AG20443 (cell line): Measurements from ENCODE around the gene BFSP2.
A peak's percentile ranks its signal among the peaks of the same experiment; 100 is the strongest.

Experiments used
- DNase-seq: peaks from one replicate; pipeline ENCODE4 v3.0.0; 2012; ENCODE audit warnings: low spot score, mixed read lengths

The BFSP2 gene

DNA sequence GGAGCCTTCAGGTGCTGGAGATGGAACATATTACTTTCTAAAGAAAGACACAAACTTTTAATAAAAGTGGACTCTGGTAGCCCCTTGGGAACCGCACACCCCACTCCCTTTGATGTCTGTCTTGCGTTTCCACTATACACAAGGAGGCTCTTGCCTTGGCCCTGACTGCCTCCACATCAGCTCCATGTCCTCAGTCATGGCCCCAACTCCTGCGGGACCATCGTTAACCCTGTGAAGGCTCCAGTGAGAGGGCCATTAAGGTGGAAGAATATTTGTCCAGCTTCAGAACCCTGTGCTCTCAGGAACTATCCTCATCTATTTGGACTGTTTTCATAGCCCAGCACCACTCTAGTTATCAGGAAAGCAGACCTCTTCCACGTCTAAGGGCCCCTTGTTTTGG, 16.1 kb upstream of the BFSP2 start:
- DNase-seq, result no peak

- peak; percentile 67 for DNase-seq
Measured at GRCh38 chr3:133384331-133385027, 15.4 kb upstream of the BFSP2 start.

DNA sequence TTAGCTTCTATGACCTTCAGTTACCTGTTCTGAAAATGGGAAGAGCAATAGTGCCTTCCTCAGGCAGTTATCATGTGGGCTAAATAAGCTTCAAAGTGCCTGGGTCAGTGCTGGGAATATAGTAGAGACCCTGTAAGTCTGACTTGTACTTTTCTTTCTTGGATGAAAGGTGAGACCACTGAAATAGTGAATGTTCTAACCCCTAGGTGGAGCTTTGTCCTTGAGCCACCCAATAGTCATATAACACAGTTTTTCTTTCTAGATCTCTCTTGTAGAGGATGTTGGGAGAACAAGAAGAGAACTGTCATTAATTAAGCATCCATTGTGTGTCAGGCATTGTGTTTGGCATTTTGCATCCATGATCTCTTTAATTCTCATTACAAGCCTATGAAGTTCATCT, 13.0 kb upstream of the BFSP2 start:
- DNase-seq, result no peak

- no peak for DNase-seq
Measured at GRCh38 chr3:133387341-133387740, 12.5 kb upstream of the BFSP2 start.

DNA sequence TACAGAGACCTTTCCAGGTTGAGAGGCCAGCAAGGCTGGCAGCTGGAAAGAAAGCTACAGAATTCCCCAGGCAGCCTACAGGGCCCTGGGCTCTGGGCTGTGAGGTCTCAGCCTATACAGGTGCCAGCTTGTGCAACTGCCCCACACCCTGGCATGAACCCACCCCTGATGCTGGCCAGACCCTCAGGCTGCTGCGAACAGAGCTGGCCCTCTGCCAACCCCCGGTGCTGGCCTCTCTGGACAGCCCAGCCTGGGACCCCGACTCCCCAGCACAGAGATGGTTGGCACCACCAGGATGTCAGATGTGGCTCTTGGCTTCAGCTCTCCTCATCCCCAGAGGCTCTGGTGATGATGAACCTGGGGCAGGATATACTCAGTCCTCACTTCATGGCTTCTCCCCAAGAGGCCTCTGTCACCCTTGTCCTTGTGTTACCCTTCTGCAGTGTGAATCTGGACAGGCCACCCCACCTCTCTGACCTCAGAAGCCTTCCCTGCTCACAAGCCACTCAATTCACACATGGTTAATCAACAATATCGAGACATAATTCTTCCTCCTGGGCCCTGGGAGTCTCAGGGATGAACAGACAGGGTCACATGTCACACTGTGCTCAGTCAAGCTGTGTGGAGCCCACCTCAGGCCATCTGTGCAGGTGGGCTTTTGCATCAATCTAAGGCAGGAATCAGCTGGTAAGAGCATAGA, 11.0 kb upstream of the BFSP2 start:
- DNase-seq, result no peak

DNA sequence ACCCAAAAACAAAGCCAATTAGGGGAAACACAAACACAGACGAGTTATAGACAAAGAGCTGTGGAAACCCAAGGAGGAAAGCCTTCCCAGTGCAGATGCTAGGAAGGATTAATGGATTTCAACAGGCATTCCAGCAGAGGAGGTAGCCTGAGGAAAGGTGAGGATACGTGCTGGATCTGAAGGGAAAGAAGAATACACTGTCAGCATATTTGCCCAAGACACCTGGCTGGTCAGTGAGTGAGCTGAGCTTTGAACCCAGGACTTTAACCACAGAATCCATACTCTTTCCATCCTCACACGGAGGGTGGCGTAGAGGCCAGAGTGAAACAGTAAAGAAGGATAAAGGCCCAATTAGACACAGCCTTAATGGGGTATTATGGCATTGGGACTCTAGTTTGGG, 9.1 kb upstream of the BFSP2 start:
- no peak for DNase-seq

DNA sequence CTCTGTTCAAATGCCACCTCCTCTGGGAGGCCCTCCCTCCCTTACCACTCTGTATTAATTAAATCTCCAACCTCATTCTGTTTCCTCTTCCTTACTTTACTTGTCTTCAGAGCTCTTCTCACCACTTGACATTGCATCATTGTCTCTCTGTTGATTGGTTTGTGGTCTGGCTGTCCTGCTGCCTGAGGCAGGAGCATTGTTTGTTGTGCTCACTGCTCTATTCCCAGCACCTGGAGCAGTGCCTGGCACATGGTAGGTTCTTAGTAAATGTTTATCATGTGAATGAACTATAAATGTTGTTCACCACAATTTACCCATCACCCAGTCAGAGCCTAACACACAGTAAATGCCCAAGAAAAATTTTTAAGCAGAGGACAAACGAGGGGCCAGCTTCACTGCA, 6.7 kb upstream of the BFSP2 start:
- no peak for DNase-seq

- peak; percentile 42 for DNase-seq
Measured at GRCh38 chr3:133393691-133394474, 6.0 kb upstream of the BFSP2 start.

DNA sequence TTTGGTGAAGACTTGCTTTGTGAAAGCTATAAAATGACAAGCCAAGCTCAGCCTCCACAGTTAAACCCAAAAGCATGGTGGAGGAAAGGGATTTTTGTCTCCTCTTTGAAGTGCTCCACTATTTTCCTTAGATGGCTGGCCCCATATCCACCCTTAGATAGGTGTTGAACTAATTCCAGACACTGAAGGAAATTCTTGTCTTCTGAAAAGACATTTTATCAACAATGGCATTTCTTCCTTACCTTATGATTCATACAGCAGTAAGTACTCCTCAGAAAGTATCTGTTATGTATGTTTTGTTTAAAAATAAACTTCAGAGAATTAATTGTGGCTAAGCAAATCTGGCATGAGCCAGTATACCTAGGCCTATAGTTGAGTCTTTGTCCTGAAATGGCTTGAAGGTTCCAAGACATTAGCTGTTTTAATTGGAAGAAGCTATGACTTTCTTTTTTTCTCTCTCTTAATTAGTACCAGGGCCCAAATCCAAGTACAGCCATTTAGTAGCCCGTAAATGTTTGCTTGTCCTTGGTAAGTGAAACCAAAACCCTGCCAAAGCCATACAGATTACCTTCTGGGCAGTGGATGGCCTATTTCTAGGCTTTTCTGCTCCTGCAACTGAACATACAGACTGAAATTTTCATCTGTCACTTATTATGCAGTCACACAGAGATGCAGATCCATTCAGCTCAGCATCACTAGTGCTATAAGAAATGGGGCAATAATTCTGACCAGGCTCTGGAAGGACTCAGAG, 5.1 kb upstream of the BFSP2 start:
- DNase-seq, result no peak

- DNase-seq, result no peak
Measured at GRCh38 chr3:133396906-133397305, 3.0 kb upstream of the BFSP2 start.

DNA sequence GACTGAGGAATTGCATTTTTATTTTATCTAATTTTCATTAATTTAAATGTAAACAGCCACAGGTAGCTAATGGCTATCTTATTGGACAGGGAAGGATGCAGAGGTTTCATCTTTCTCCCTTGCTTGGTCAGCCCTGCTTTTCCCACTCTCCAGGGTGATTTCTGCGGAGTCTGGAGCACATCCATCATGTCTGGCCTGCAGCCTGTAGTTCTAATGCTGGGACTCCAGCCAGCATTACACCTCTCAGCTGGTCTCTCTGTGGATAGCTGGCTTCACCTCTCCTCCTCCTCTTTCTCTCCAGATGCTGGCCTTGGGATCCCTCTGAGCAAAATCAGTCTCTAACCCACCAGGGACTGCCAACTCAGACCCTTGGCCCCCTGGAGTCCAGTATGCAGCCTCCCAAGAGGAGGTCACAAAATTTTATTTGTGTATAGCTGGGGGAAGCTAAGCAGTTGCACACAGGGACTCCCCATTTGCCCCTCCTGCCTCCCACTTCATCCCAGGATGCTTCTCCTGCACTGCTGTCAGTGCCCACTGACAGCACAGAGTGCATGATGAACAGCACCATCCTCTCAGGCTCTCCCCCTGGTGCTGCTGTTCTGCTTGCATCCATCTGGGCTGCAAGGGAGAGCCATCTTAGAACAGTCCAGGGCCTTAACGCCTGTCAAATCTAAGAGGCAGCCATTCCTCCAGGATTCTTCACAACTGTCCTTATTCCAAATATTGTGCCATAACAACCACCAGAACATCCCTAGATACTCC, 1.7 kb downstream of the BFSP2 start:
- no peak for DNase-seq

GRCh38 chr3:133404920-133405319, 5.1 kb downstream of the BFSP2 start:
- DNase-seq, result no peak

DNA sequence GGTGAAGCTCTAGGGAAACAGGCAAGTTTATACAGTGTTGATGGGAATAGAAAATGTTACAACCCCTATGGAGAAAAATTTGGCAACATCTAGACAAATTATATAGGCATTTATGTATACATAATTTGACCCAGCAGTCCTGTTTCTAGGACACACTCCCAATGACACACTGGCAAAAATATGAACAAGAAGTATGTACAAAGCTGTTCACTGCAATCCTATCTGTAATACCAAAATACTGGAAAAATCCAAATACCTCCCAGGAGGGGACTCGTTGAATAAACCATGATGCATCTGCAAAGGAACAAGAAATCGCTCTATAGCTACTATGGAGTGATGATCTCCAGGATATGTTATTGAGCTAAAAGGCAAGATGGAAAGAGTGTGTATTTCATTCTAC, 8.5 kb downstream of the BFSP2 start:
- no peak for DNase-seq

DNA sequence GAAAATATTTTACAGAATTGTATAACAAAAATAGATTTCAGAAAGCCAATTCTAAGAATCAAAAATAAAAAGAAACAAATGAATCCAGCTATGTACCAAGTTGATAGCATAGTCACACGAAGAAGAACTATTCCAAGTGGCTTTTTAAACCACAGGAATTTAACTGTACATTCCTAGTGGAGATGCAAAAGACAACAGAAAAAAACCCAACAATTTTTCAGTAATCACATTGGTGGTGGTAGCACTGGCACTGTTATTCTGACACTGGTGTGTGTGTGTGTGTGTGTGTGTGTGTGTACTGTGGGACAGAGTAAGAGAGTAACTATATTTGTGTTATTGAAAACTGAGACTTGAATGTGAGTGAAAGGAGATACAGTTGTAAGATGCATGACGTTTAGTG, 9.1 kb downstream of the BFSP2 start:
- DNase-seq, result peak; percentile 68

GRCh38 chr3:133410191-133410892, 10.5 kb downstream of the BFSP2 start:
- no peak for DNase-seq

GRCh38 chr3:133412183-133413132, 12.6 kb downstream of the BFSP2 start:
- peak; percentile 67 for DNase-seq

DNA sequence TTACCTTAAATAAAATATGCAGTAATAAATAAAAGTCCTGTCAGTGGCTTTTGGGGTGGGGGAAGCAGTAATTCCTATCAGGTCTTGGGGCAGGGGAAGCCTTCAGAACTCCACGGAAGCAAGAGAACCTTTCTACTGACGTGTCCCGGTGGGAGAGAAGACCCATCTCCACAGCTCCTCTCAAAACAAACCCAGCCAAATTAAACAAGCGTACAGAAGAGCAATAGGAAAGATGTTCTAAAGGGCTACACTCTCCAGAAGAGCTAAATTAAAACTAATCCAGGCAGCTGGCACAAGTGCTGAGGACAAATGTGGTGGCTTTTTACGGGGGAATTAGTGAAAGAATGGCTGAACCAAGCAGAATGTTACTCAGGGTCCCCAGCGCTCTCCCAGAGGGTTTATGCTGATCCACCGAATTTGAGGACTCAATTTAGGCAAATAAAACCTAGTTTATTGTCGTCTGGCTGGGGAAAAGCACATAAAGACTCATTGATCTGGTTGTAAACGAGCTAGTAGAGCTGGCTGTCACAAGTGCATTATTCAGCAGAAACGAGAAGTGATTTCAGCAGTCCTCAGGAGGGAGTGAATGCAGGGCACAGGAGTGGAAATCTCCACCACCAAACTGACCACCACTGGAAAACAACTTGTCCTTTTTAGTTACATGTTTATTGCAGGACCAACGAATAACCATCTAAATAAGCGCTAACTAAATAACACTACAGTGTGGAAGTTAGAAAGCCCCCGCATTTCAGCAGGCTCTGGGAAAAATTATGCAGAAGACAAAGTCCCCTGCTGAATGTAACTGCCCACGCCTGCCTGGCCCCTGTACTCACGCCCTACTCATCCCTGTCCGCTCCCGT, 13.5 kb downstream of the BFSP2 start:
- peak; percentile 37 for DNase-seq

- DNase-seq, result no peak
Measured at GRCh38 chr3:133414021-133414392, 14.2 kb downstream of the BFSP2 start.

DNA sequence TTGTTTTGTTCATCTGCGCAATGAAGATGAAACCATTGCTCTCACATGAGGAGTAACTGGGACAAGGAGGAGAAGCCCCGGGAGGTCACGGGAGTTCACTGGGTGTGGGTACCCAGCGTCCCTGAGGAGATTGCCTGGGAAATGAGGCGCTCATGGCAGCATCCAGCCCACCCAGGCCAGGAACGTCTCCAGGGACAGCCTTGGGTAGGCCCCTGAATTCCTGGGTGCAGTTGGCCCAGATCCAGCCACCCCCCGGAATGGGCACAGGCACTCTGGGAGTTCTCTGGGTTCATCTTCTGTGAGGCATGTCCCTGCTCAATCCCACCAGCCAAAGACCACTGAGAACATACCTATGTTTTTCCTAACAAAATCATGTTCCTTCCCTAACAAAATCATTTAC, 18.5 kb downstream of the BFSP2 start:
- DNase-seq, result no peak
